AG04450 (cell line): ENCODE measurements around the gene NEDD4L. TPM values are rescaled to one million over a fixed set of nuclear protein-coding genes. Genes with fewer than 3 reads are reported as not detected.

Experiments used
- CTCF ChIA-PET: fragments of 300-600, 350-600 bp; formaldehyde crosslinking; extraction: SDS; loops from one replicate; lab custom pipeline; 2022; ENCODE audit warnings: antibody characterized with exemption, inconsistent platforms; lab: Charles Lee
- POLR2A ChIA-PET: fragments of 350-600 bp; formaldehyde crosslinking; extraction: SDS; loops from one replicate; lab custom pipeline; 2021; ENCODE audit warnings: antibody characterized with exemption, inconsistent platforms; lab: Yijun Ruan, JAX
- DNase-seq: peaks from one replicate; pipeline ENCODE4 v3.0.0-alpha.2; 2011; ENCODE audit warnings: low read depth, low spot score
- H3K27ac ChIP-seq: one replicate; pipeline ENCODE4 v1.5.1; 2012; ENCODE audit warnings: low read depth, low read length, control low read depth
- H3K27me3 ChIP-seq: one replicate; pipeline ENCODE4 v1.6.0; 2012; ENCODE audit warnings: low read length; ENCODE audit not compliant: control insufficient read depth, insufficient read depth
- H3K4me3 ChIP-seq: 2 replicates; pipeline ENCODE4 v1.5.1; 2011; ENCODE audit warnings: mild to moderate bottlenecking, low read depth, low read length, control low read depth
- H3K9me3 ChIP-seq: 2 replicates; pipeline ENCODE4 v1.5.1; 2012; ENCODE audit warnings: low read length; ENCODE audit not compliant: control insufficient read depth, insufficient read depth
- polyA plus RNA-seq: library from polyadenylated mRNA; depleted of rRNA; stranded (reverse); fragments of >200 nt; gene quantifications from 2 replicates; pipeline ENCODE4 v1.2.3, GENCODE V29; 2011
- TF ChIP-seq, protein P1 (sequence below): IDR thresholded peaks from 2 replicates; pipeline ENCODE4 v1.5.1; 2011; ENCODE audit warnings: low read depth, low read length, control low read depth, inconsistent platforms

The NEDD4L gene
- polyA plus RNA-seq, 1 experiment = 15.0 TPM

DNA sequence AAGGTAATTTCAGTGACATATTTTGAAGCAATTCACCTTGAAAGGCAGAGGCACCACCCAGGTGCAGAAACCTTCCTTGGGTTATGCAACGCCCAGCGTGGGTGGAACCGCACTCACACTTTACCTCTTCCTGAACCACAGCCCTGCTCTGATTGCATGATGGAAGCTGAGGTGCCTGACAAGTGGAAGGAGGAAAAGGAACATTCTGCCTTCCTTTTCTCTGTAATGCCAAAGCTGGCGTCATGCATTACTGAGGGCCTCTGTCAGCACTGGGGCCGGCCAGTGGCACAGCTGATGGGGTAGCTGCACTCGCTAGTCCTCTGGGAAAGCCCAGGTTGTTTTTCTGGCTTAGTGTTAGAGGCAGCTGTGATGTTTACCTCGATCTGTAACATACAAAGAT is 266.5 kb downstream of the NEDD4L start:
- Histone ChIP-seq H3K27ac (no peak overlapping the region), H3K9me3 (peaks cover 9% of the 10 kb centered on the region; the same call in 1 of the 2 replicates), H3K27me3 (peaks cover 11% of the 10 kb centered on the region), H3K4me3 (no peak overlapping the region)
- ChIA-PET POLR2A (interaction anchor here (0.7 kb wide), 1 partner anchor 26 kb away, joined by 3 read pairs; no protein-coding TSS in a partner anchor), CTCF (interaction anchor here (1.4 kb wide), 1 partner anchor 11 kb away, joined by 4 read pairs; no protein-coding TSS in a partner anchor)
- no peak for DNase-seq
- TF ChIP-seq, protein P1, sequence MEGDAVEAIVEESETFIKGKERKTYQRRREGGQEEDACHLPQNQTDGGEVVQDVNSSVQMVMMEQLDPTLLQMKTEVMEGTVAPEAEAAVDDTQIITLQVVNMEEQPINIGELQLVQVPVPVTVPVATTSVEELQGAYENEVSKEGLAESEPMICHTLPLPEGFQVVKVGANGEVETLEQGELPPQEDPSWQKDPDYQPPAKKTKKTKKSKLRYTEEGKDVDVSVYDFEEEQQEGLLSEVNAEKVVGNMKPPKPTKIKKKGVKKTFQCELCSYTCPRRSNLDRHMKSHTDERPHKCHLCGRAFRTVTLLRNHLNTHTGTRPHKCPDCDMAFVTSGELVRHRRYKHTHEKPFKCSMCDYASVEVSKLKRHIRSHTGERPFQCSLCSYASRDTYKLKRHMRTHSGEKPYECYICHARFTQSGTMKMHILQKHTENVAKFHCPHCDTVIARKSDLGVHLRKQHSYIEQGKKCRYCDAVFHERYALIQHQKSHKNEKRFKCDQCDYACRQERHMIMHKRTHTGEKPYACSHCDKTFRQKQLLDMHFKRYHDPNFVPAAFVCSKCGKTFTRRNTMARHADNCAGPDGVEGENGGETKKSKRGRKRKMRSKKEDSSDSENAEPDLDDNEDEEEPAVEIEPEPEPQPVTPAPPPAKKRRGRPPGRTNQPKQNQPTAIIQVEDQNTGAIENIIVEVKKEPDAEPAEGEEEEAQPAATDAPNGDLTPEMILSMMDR = no peak

DNA sequence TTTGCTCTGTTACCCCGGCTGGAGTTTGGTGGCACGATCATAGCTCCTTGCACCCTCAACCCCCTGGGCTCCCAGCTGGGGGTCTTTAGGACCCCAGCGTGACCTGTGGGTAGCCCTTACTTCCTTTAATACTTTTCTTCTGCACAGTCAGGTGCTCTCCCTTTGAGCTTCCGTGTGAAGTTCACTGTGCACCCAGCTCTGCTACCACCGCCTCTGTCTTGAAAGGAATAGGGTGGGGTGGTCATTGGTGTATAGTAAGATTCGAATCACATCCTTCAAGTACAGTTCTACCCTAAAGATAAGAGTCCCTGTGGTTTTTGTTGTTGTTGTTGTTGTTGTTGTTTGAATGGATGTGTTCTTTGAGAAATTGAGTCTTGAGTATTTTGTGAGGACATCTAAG is 267.4 kb downstream of the NEDD4L start:
- ChIA-PET POLR2A (no interaction called here), CTCF (interaction anchor here (1.4 kb wide), 1 partner anchor 10 kb away, joined by 4 read pairs; no protein-coding TSS in a partner anchor)
- H3K4me3 ChIP-seq = no peak overlapping the region
- no peak for DNase-seq
- no peak overlapping the region for H3K27ac ChIP-seq
- peaks cover under 1% of the 10 kb centered on the region; the same call in 1 of the 2 replicates for H3K9me3 ChIP-seq
- TF ChIP-seq, protein P1 = no peak
- peaks cover 11% of the 10 kb centered on the region for H3K27me3 ChIP-seq

DNA sequence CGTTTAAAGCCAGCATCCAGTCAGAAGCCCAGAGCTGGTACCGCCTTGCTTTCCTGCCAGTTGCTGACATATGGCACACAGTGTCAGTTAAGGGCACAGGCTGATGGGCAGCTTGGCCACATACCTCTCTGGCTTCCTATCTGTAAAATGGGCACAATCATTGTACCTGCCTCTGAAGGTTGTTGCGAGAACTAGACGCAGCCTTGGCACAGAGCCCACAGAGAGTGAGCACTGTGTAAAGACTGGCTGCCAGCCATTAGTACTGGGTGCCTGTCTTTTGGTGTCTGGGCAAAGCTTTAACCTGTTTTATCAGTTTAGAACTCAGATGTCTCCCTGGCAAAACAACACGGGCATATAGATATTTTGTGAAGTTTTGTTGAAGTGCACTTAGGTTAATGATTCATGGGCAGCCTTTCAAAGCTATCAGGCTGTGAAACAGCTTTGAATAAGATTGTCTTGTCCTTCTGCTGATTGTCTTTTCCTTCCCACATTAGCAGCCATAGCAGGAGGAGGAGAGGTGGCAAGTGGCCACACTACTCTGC is 269.5 kb downstream of the NEDD4L start:
- H3K27ac ChIP-seq = no peak overlapping the region
- H3K27me3 ChIP-seq = peaks cover 3% of the 10 kb centered on the region
- ChIA-PET POLR2A (no interaction called here), CTCF (interaction anchor here (1.1 kb wide), 1 partner anchor 8 kb away, joined by 4 read pairs; no protein-coding TSS in a partner anchor)
- TF ChIP-seq, protein P1 = no peak
- DNase-seq = no peak
- no peaks in the 10 kb centered on the region for H3K9me3 ChIP-seq
- H3K4me3 ChIP-seq = no peak overlapping the region

DNA sequence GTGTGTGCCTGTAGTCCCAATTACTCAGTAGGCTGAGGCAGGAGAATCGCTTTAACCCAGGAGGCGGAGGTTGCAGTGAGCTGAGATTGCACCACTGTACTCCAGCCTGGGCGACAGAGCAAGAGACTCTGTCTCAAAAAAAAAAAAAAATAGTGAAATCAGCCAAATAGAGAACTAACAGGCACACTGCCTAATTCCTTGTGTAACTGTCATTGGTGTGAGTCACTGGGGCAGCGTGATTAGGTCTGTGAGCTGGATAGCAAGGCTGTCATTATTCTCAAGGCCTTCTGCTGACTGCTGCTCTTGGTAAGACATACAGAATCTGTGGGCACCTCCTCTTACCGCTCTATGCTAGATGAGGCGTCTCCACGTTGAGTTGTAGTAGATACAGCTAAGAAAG is 270.3 kb downstream of the NEDD4L start:
- H3K27ac ChIP-seq = no peak overlapping the region
- POLR2A ChIA-PET = interaction anchor here (0.7 kb wide), 2 partner anchors 49 to 238 kb away, joined by 3 to 5 read pairs; no protein-coding TSS in a partner anchor

DNA sequence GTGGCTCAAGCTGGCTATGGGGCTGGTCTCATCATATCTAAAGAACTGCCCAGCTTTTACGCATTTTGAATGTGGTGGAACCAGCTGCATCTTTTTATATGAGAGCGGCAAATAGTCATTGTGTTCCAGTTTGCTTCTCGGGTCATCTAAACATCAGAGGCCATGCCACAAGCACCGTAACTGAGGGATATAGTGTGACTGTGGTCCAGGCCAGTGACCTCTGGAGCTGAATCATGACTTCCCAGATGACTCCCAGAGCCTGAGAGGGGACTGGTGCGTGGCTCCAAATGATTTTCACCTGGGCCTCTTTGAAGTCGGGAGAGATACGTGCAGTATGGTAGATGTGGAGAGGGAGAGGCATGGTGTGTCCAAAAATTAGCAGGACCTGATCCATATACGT is 271.0 kb downstream of the NEDD4L start:
- ChIA-PET CTCF (interaction anchor here (0.7 to 0.9 kb wide), 3 partner anchors 66 to 134 kb away, joined by 3 to 4 read pairs (median 3); no protein-coding TSS in a partner anchor), POLR2A (no interaction called here)
- Histone ChIP-seq H3K27me3 (peaks cover 2% of the 10 kb centered on the region), H3K4me3 (no peak overlapping the region), H3K9me3 (no peaks in the 10 kb centered on the region), H3K27ac (no peak overlapping the region)
- TF ChIP-seq, protein P1 = no peak
- DNase-seq = no peak

More for the DNA sequence above, 270.3 kb downstream of the NEDD4L start:
- Histone ChIP-seq H3K27me3 (peaks cover 2% of the 10 kb centered on the region), H3K9me3 (no peaks in the 10 kb centered on the region), H3K4me3 (no peak overlapping the region)
- DNase-seq = peak; percentile 55
- CTCF ChIA-PET = interaction anchor here (0.7 to 1.1 kb wide), 3 partner anchors 7 to 133 kb away, joined by 3 to 4 read pairs (median 4); no protein-coding TSS in a partner anchor
- TF ChIP-seq, protein P1 = no peak
